ENCODE measurements around the gene ELFN2.

Gene ELFN2

DNA sequence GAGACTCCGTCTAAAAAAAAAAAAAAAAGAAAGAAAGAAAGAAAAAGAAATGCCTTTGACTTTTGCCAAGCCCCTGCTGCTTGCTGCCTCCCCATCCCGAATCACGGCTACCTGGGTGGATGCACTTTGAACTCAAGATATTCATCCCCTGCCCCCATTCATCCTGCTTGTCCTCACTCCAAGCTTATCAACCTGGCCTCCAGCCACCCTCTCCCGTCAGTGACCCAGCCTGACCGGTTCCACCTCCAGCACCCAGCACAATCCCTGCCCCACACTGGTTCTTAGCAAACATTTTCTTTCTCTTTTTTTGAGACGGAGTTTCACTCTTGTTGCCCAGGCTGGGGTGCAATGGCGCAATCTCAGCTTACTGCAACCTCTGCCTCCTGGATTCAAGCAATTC lies 100.6 kb downstream of the ELFN2 start:
- H3K79me2 ChIP-seq (ENCODE audit: low read length): no peaks in the 10 kb centered on the region
- no peak overlapping the region for H3K4me2 ChIP-seq (ENCODE audit: low read depth, low read length)
- TF ChIP-seq EZH2phosphoT487 (IDR thresholded peaks at IDR 0.05; ENCODE audit: low read length): no peak
- no peak for TF ChIP-seq CTCF (IDR thresholded peaks at IDR 0.05; ENCODE audit: low read length)
- no peak for TF ChIP-seq EZH2 (optimal IDR thresholded peaks at IDR 0.05; ENCODE audit: low read depth, low read length)
- no peaks in the 10 kb centered on the region for H3K4me1 ChIP-seq (ENCODE audit: low read length)
- no peak overlapping the region for H3K4me3 ChIP-seq (ENCODE audit: low read length)
- H3K36me3 ChIP-seq (replicated peaks; ENCODE audit: insufficient read depth, low read length): no peaks in the 10 kb centered on the region
- no peak overlapping the region for H3K27ac ChIP-seq (ENCODE audit: low read length)
- H4K20me1 ChIP-seq (ENCODE audit: insufficient read depth, low read length): no peaks in the 10 kb centered on the region
- no peaks in the 10 kb centered on the region for H3F3A ChIP-seq (ENCODE audit: insufficient read depth, low read length)
- peaks cover 94% of the 10 kb centered on the region for H3K27me3 ChIP-seq (replicated peaks; ENCODE audit: insufficient read depth, low read length)
- no peak for DNase-seq
- no peak overlapping the region for H2AFZ ChIP-seq (ENCODE audit: low read length)
- no peak overlapping the region for H3K9ac ChIP-seq (ENCODE audit: low read length)
- H3K9me3 ChIP-seq (replicated peaks; ENCODE audit: insufficient read depth, low read length): no peaks in the 10 kb centered on the region
- H3K9me2 ChIP-seq (replicated peaks; ENCODE audit: insufficient read depth, low read length): no peaks in the 10 kb centered on the region

GRCh38 chr22:37325039-37325395 lies 102.3 kb downstream of the ELFN2 start:
- peaks cover 94% of the 10 kb centered on the region for H3K27me3 ChIP-seq (replicated peaks; ENCODE audit: insufficient read depth, low read length)
- no peak overlapping the region for H3K4me2 ChIP-seq (ENCODE audit: low read depth, low read length)

GRCh38 chr22:37324340-37325038 lies 102.8 kb downstream of the ELFN2 start:
- no peaks in the 10 kb centered on the region for H3F3A ChIP-seq (ENCODE audit: insufficient read depth, low read length)
- H2AFZ ChIP-seq (ENCODE audit: low read length): no peak overlapping the region
- no peak overlapping the region for H3K9ac ChIP-seq (ENCODE audit: low read length)
- H4K20me1 ChIP-seq (ENCODE audit: insufficient read depth, low read length): no peaks in the 10 kb centered on the region
- H3K36me3 ChIP-seq (replicated peaks; ENCODE audit: insufficient read depth, low read length): no peaks in the 10 kb centered on the region
- no peaks in the 10 kb centered on the region for H3K79me2 ChIP-seq (ENCODE audit: low read length)
- no peak for DNase-seq
- no peak for TF ChIP-seq EZH2phosphoT487 (IDR thresholded peaks at IDR 0.05; ENCODE audit: low read length)
- no peak for TF ChIP-seq EZH2 (optimal IDR thresholded peaks at IDR 0.05; ENCODE audit: low read depth, low read length)
- H3K4me1 ChIP-seq (ENCODE audit: low read length): no peaks in the 10 kb centered on the region
- no peaks in the 10 kb centered on the region for H3K9me2 ChIP-seq (replicated peaks; ENCODE audit: insufficient read depth, low read length)
- no peak overlapping the region for H3K27ac ChIP-seq (ENCODE audit: low read length)
- no peak overlapping the region for H3K4me2 ChIP-seq (ENCODE audit: low read depth, low read length)
- no peaks in the 10 kb centered on the region for H3K9me3 ChIP-seq (replicated peaks; ENCODE audit: insufficient read depth, low read length)
- peaks cover 95% of the 10 kb centered on the region for H3K27me3 ChIP-seq (replicated peaks; ENCODE audit: insufficient read depth, low read length)
- no peak overlapping the region for H3K4me3 ChIP-seq (ENCODE audit: low read length)

More at GRCh38 chr22:37325039-37325395, 102.3 kb downstream of the ELFN2 start:
- no peaks in the 10 kb centered on the region for H4K20me1 ChIP-seq (ENCODE audit: insufficient read depth, low read length)
- H3K9me3 ChIP-seq (replicated peaks; ENCODE audit: insufficient read depth, low read length): no peaks in the 10 kb centered on the region
- no peaks in the 10 kb centered on the region for H3K4me1 ChIP-seq (ENCODE audit: low read length)
- no peak overlapping the region for H3K4me3 ChIP-seq (ENCODE audit: low read length)
- no peak for DNase-seq
- no peak overlapping the region for H3K9ac ChIP-seq (ENCODE audit: low read length)
- no peaks in the 10 kb centered on the region for H3K79me2 ChIP-seq (ENCODE audit: low read length)
- H3K36me3 ChIP-seq (replicated peaks; ENCODE audit: insufficient read depth, low read length): no peaks in the 10 kb centered on the region
- H3F3A ChIP-seq (ENCODE audit: insufficient read depth, low read length): no peaks in the 10 kb centered on the region
- H2AFZ ChIP-seq (ENCODE audit: low read length): no peak overlapping the region
- no peak for TF ChIP-seq EZH2 (optimal IDR thresholded peaks at IDR 0.05; ENCODE audit: low read depth, low read length)
- TF ChIP-seq EZH2phosphoT487 (IDR thresholded peaks at IDR 0.05; ENCODE audit: low read length): no peak
- TF ChIP-seq CTCF (IDR thresholded peaks at IDR 0.05; ENCODE audit: low read length): no peak
- no peaks in the 10 kb centered on the region for H3K9me2 ChIP-seq (replicated peaks; ENCODE audit: insufficient read depth, low read length)
- no peak overlapping the region for H3K27ac ChIP-seq (ENCODE audit: low read length)

All from MM.1S (cell line).